Fibroblast of the aortic adventitia (primary cell): ENCODE data around the gene LHFPL3. TPM values are rescaled to one million over a fixed set of nuclear protein-coding genes. Genes with fewer than 3 reads are reported as not detected.

Source experiments
- DNase-seq: peaks from one replicate; pipeline ENCODE4 v3.0.0-alpha.2; 2010; ENCODE audit warnings: low read depth
- H3K4me3 ChIP-seq: 2 replicates; pipeline ENCODE4 v1.5.1; 2011; ENCODE audit warnings: low read depth, mild to moderate bottlenecking, control low read depth, low read length, moderate library complexity
- total RNA-seq: library from RNA; depleted of rRNA; stranded (reverse); fragments of >200 nt; gene quantifications from 2 replicates; pipeline ENCODE4 v1.2.3, GENCODE V29; 2012; ENCODE audit warnings: low replicate concordance
- TF ChIP-seq, protein P1 (sequence below): IDR thresholded peaks from 2 replicates; pipeline ENCODE4 v1.5.1; 2011; ENCODE audit warnings: mild to moderate bottlenecking, low read length, control low read depth, inconsistent platforms; ENCODE audit not compliant: insufficient read depth

The LHFPL3 gene
- total RNA-seq, 1 donor: not detected

DNA sequence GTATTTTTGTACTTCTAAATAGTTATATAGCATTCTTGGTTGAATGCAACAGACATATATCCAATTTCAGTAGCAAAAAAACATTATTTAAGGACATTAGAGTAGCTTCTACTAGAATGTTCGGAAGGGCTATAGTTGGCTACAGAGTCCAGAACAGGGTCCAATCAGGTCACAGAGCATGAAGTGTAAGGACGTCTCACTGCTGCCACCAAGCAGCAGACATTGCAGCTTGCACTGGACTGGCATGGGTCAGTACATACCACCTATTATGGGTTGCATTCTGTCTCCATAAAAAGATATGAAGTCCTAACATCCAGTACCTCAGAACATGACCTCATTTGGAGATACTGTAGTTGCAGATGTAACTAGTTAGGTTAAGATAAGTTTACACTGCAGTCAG is 87.3 kb downstream of the LHFPL3 start:
- TF ChIP-seq, protein P1, sequence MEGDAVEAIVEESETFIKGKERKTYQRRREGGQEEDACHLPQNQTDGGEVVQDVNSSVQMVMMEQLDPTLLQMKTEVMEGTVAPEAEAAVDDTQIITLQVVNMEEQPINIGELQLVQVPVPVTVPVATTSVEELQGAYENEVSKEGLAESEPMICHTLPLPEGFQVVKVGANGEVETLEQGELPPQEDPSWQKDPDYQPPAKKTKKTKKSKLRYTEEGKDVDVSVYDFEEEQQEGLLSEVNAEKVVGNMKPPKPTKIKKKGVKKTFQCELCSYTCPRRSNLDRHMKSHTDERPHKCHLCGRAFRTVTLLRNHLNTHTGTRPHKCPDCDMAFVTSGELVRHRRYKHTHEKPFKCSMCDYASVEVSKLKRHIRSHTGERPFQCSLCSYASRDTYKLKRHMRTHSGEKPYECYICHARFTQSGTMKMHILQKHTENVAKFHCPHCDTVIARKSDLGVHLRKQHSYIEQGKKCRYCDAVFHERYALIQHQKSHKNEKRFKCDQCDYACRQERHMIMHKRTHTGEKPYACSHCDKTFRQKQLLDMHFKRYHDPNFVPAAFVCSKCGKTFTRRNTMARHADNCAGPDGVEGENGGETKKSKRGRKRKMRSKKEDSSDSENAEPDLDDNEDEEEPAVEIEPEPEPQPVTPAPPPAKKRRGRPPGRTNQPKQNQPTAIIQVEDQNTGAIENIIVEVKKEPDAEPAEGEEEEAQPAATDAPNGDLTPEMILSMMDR: no peak
- no peak overlapping the region for H3K4me3 ChIP-seq
- DNase-seq: no peak

- DNase-seq: no peak
- TF ChIP-seq, protein P1: no peak
- no peak overlapping the region for H3K4me3 ChIP-seq
Observed at GRCh38 chr7:104416866-104417393, 88.5 kb downstream of the LHFPL3 start.

- no peak for DNase-seq
- TF ChIP-seq, protein P1: no peak
- no peak overlapping the region for H3K4me3 ChIP-seq
Observed at GRCh38 chr7:104431930-104432329, 103.5 kb downstream of the LHFPL3 start.

DNA sequence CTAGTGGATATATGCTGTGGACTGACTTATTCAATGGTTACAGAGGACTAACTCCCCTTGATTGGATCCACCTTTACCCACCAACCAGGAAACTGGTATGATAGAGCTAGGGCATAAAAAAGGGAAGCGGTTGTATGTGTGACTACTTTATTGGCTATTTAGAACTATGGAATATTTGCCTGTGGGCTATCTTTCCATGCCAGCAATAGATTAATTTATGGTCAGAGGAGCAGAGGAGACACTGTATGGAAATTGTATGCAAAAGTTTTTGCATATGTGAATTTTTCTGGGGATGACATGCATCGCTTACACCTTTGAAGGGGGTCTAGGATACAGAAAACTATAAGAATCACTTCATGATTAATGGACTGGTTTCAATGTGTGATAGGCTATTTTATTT is 105.7 kb downstream of the LHFPL3 start:
- no peak for DNase-seq
- TF ChIP-seq, protein P1: no peak
- no peak overlapping the region for H3K4me3 ChIP-seq

DNA sequence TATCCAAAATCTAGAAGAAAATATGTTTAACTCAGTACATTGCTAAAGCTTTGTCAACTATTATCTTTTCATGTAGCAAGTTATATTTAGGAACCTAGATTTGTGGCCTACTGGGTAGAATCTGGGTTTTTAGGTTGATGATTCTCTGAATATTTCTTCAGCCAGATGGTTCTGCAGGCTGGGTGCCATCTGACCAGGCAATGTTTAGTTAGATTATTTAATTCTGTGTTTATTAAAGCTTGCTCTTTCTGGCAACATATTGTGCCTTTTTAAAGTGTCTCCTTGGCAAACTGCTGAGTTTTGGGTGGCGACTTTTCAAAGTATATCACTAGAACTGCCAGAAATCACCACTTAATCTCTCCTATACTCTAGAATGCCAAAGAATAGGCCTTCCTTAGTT is 114.1 kb downstream of the LHFPL3 start:
- H3K4me3 ChIP-seq: no peak overlapping the region
- TF ChIP-seq, protein P1: no peak
- DNase-seq: no peak

DNA sequence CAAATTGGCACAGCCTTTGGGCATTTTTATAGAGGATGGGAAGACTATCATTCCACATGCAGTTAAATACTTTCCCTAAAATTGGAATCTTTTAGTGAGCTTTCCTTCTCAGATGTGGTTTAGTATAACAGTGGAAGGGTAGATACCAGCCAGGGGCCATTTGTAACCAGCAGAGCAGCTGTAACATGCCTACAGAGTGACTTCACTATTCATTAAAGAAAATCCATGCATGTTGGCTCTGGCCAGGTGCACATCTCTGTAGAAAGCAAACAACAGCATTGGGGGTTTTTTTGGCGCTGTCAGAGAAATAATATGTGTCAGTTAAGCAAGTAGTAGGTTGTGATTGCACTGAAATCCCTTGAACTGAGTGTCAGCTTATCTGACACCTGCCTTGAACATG is 115.6 kb downstream of the LHFPL3 start:
- no peak for DNase-seq
- TF ChIP-seq, protein P1: no peak
- H3K4me3 ChIP-seq: no peak overlapping the region

DNA sequence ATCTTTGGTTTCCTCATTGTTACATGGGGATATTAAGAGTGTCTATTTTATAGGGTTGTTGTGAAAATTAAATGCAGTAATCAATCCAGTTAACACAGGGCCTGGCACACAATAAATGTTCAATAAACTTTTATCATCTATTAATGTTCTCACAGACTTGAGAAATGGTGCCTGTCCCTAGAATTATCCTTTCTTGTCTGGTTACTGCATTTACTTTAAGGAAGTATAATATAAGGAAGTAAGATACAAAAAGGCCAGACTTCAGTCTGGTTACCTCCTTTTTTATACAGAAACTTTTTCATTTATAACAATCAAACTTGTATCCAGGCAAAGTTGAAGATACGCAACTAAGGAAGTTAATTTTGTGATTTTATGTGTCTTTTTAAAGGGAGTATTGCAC is 117.0 kb downstream of the LHFPL3 start:
- H3K4me3 ChIP-seq: no peak overlapping the region
- TF ChIP-seq, protein P1: no peak
- no peak for DNase-seq
